ENCODE data around the gene CNOT4.

The CNOT4 gene

GRCh38 chr7:135509839-135510591 is at the start of gene CNOT4:
CNOT4 (minus strand) TSS chr7:135510102; CDS start chr7:135438331, 71,771 bp downstream.
- peak; percentile 98 for DNase-seq

GRCh38 chr7:135558881-135559280 is 49.0 kb upstream of the CNOT4 start:
- DNase-seq: no peak

GRCh38 chr7:135558337-135558767 is 48.5 kb upstream of the CNOT4 start:
- peak; percentile 96 for DNase-seq

DNA sequence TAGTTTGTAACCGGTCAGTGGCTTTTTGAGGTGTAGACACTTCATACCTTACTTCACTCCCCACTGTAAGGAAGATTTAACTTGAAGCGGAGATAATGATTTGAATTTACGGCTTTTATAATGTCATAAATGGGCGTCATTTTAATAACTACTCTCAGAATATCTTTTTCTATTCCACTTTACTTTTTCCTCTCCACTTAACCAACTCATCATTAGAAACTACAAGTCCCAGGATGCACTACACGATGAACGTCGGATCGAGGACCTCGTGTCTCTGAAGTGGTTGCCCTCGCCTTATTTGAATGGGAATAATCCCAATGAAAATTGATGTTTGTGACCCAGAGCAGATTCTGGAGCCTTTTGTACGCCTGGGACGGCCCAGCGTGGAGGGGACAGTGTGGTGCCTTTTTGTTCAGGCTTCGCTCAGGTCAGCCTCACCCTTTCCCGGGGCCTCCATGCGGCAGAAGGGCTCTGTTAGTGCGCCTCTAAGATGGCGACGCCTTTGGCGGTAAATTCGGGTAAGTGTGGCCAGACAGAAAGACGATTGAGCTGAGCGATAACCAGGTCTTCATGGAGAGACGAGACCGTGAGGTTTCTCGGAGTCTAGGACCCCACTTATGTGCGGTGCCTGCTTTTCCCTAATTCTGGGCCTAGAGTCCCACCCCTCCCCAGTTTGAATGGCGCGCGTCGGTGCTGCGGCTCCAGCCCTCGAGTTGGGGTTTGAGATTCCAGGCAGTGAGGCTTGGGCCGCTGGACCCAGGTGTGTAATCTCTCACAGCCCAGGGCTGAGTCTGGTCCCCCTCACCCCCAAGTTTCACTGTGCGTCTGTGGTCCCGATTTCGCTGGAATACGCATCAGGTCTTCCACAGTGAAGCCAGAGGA is 47.8 kb upstream of the CNOT4 start, which contains the start of gene NUP205:
TSS of gene NUP205 (plus strand) at position 463 of the 882 bp plus-strand sequence. CDS start at position 491, 28 bp downstream.
- DNase-seq: peak; percentile 94

DNA sequence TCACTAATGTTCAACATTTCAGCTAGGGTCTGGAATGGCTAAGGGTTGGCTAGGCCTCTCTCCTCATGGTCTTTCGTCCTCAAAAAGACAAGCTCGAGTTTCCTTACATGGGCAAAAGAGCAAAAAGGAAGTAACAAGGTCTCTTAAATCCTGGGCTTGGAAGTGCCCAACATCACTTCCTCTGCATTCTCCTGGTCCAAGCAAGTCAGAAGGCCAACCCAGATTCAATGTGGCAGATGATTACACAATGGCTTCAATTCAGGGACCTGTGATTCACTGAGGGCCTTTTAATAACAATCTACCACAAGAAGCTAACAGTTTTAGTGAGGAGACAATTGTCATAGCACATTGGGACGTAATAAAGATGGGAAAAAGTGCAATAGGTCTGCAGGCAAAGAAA is 43.4 kb upstream of the CNOT4 start:
- DNase-seq: no peak

GRCh38 chr7:135552148-135552547 is 42.2 kb upstream of the CNOT4 start:
- no peak for DNase-seq

DNA sequence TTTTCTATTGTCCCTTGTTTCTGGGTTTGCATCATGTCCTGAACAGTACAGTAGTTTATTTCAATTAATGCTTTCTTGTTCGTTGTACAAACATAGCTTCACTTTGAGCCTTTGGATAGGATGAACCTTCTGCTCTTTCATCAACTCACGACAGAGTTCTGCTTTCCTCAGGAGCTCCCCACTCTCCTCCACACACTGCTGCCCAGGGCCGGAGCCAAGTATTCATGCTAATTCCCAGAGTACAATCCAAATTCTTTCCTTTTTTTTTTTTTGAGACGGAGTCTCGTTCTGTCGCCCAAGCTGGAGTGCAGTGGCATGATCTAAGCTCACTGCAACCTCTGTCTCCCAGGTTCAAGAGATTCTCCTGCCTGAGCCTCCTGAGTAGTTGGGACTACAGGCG is 40.3 kb upstream of the CNOT4 start:
- no peak for DNase-seq

DNA sequence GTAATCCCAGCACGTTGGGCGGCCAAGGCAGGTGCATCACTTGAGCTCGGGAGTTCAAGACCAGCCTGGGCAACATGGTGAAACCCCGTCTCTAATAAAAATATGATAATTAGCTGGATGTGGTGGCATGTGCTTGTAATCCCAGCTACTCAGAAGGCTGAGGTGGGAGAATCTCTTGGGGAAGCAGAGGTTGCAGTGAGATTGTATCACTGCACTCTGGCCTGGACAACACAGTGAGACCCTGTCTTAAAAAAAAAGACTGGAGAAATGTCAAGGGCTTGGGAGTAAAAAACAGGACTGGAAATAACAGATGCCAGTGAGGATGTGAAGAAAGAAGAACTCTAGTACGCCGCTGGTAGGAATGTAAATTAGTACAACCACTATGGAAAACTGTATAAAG is 31.1 kb upstream of the CNOT4 start:
- no peak for DNase-seq

DNA sequence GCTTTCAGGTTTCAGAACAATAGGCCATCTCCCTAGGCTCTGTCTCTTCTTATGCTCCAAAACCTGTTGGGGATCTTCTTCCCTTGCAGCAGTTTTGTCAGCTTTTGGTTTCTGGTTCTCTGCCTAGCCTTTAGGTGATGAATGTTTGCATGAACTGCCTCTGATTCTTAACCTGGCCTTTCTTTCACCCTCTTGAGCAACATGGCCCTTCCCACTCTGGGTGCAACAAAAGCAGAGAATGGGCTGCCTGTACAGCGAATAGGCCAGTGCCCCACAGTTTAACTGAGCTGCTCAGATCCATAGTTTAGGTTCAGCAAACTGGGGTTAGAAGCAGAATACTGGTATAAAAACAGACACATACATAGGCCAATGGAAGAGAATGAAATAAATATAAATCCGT is 29.7 kb upstream of the CNOT4 start:
- DNase-seq: no peak

DNA sequence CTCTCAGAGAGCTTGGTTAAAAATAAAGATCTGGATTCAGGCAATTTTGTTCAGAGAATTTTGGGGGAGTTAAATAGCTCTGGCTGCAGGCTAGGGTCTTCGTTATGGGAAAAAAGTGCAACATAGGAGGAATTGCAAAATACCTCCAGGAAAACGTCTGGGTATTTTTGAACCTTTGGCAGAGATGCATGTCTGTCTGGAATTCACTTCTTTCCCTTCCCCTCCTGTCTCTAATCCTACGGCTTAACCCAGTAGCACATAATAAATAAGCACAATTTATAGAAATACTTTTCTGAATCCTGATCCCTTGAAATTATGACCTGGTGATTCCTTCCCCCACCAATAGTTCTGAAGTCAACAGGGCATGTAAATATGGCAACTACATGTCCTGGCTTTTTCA is 28.5 kb upstream of the CNOT4 start:
- no peak for DNase-seq

DNA sequence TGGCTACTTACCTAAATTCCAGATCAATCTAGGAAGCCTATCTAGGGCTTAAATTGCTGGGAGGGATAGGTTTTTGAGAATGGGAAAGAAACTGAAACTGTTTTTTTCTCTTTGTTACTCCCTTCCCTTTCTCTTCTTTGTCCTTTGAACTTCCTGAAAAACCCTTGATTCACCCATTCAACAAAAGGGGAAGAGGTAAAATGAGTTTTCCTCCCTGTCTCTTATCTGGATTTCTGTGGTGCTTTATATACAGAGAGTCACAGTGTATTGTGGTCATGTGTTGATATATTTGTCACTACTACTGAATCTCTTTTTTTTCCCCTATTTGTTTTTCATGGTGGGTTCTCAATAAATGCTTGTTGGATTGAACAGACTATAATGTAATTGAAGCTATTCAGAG is 28.0 kb upstream of the CNOT4 start:
- DNase-seq: peak; percentile 42

DNA sequence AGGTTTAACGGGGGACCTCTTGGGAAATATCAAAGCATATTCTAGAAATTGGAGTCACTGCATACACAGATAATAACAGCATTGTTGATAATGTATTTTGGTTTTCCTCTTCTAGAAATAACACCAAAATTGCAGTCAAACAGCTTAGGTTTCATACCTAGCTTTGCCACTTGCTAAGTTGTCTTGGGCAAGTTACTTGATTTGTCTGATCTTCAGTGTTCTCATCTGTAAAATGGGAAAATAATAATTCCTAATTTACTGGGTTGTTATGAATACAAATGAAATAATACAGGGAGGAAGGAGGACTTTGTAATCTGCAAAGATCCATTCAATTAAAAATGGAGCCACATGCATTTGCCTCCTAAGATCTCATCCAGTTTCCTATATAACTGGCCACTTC is 27.6 kb upstream of the CNOT4 start:
- no peak for DNase-seq

DNA sequence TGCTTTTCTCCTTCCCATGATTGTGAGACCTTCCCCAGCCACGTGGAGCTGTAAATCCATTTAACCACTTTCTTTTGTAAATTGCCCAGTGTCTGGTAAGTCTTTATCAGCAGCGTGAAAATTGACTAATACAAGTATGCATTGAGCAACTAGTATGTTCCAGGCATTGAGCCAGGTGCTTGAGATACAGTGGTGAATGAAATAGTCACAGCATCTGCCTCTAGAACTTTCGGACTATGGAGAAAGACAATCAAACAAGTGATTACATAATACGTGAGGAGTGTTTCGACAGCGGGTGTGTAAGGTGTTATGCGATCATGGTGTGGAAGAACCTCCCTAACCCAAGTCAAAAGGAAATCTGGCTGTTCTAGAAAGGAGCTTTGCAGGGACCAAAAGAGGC is 26.2 kb upstream of the CNOT4 start:
- peak; percentile 59 for DNase-seq

DNA sequence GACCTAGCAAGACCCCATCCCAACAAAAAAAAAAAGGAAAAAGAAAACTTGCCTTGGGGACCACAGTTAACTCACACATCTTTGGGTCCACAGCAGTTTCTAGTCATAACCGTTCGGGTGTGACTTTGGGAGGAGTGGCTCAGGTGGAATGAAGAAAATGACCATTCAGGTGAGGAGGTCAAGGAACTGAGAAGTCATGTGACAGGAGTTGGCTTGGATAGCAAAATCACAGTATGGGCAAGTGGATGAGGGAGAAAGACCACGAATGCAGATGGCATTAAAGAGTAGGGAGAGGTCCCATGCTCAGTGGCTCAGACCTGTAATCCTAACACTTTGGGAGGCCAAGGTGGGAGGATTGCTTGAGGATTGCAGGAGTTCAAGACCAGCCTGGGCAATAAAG is 17.1 kb upstream of the CNOT4 start:
- no peak for DNase-seq

GRCh38 chr7:135525426-135525825 is 15.5 kb upstream of the CNOT4 start:
- DNase-seq: no peak

- no peak for DNase-seq
These were observed 13.2 kb upstream of the CNOT4 start for GRCh38 chr7:135523146-135523545.

- DNase-seq: no peak
These were observed 12.6 kb upstream of the CNOT4 start for GRCh38 chr7:135522509-135522908.

GRCh38 chr7:135519871-135520270 is 10.0 kb upstream of the CNOT4 start:
- no peak for DNase-seq

- DNase-seq: no peak
These were observed 9.4 kb upstream of the CNOT4 start for GRCh38 chr7:135519233-135519688.

- DNase-seq: no peak
These were observed 8.8 kb upstream of the CNOT4 start for GRCh38 chr7:135518748-135519147.

DNA sequence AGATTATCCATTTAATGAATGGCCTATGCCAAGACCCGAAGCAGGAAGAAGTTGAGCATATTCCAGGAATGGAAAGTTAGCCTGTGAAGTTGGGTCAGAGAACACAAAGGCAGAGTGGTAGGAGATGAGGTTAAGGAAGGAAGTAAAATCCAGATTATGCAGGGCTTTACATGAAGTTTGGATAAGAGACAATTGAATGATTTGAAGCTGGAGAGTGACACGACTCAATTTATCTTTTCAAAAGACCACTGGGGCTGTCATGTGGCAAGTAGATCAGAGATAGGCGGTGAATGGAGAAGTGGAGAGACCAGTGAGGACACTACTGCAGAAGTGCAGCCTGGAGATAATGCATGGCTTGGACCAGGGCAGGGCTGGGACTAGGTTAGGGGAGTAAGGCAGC is 7.2 kb upstream of the CNOT4 start:
- DNase-seq: peak; percentile 74

DNA sequence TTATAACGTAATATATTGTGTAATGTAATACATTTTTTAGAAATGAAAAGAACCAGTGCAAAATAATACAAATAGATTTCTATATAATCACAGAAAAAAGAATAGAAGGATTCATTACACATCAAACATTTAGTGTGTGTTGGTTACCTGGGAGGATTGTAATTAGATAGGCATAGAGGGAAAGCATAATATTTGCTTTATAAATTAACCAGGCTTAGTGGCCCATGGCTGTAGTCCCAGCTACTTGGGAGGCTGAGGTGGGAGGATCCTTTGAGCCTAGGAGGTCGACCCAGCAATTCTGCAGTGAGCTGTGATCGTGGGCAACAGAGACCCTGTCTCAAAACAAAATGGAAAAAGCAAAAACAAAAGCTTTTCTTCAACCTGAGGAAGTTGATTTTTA is 5.0 kb upstream of the CNOT4 start:
- DNase-seq: no peak

DNA sequence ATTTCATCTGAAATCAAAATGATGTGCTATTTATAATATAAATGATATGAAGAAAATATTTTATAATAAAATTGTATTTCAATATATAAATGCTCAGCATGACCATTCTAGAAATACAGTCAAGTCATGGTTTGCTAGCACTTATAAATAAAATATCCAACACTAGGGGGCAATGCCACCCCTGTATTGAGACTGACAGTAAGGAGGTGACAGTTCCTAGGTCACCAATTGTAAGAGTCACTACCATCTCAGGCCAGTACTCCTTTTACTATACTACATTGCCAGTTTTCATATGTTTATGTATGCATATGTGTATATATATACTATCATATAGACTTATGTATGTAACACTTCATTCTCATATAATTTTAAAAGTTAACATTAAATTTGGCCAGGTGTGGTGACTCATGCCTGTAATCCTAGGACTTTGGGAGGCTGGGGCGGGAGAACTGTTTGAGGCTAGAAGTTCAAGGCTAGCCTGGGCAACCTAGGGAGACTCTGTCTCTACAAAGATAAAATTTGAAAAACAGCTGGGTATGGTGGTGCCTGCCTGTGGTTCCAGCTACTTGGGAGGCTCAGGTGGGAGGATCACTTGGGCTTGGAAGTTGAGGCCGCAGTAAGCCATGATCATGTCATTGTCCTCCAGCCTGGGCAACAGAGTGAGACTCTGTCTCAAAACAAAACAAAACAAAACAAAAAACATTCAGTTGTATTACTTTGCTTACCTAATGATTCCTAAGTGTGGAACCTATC is 2.4 kb upstream of the CNOT4 start:
- DNase-seq: peak; percentile 95

Measured in hematopoietic multipotent progenitor cell treated with erythropoietin and hydrocortisone succinate and interleukin-3 and kit ligand, for 6 days (in vitro differentiated cells).